ENCODE data around the gene TMEM35B. TPM values are rescaled to one million over a fixed set of nuclear protein-coding genes. Genes with fewer than 3 reads are reported as not detected.
A peak's percentile ranks its signal among the peaks of the same experiment; 100 is the strongest.

Gene TMEM35B
- 20.5 and 22.8 TPM in 2 replicates for total RNA-seq
- long read RNA-seq, transcript TMEM35B-201 (3 exons, 922 nt): major isoform, 27 of 27 reads
- long read RNA-seq, partial matches to known transcripts: 0 of 27 reads
- long read RNA-seq, other reads (novel, unspliced or antisense): 0 of 27 reads

- H3K9me3 Mint-ChIP-seq (ENCODE audit: unreplicated experiment): no peaks in the 10 kb centered on the region
- DNase-seq (ENCODE audit: extremely low spot score, unreplicated experiment): peak; percentile 88
- peaks cover 21% of the 10 kb centered on the region for H3K4me1 Mint-ChIP-seq (ENCODE audit: unreplicated experiment)
- H3K27ac Mint-ChIP-seq (ENCODE audit: unreplicated experiment): peak within 1 kb of the TSS; percentile 94
- H3K4me3 Mint-ChIP-seq (ENCODE audit: unreplicated experiment): peak within 1 kb of the TSS; percentile 94
- TF ChIP-seq CTCF (IDR thresholded peaks at IDR 0.05): no peak
- no peaks in the 10 kb centered on the region for H3K27me3 Mint-ChIP-seq (ENCODE audit: unreplicated experiment)
- H3K36me3 Mint-ChIP-seq (ENCODE audit: unreplicated experiment): peaks cover 16% of the 10 kb centered on the region
Observed at GRCh38 chr1:34984793-34985608, at the start of gene TMEM35B. Gene TMEM35B (minus strand): TSS chr1:34985347. CDS start chr1:34985305, 42 bp downstream.

- no peak for DNase-seq (ENCODE audit: extremely low spot score, unreplicated experiment)
- Mint-ChIP-seq H3K27me3 (ENCODE audit: unreplicated experiment) (peaks cover 4% of the 10 kb centered on the region), H3K4me1 (ENCODE audit: unreplicated experiment) (peaks cover 19% of the 10 kb centered on the region), H3K9me3 (ENCODE audit: unreplicated experiment) (peaks cover 13% of the 10 kb centered on the region), H3K27ac (ENCODE audit: unreplicated experiment) (no peak overlapping the region), H3K36me3 (ENCODE audit: unreplicated experiment) (peaks cover 7% of the 10 kb centered on the region), H3K4me3 (ENCODE audit: unreplicated experiment) (no peak overlapping the region)
- no peak for TF ChIP-seq CTCF (IDR thresholded peaks at IDR 0.05)
Observed at GRCh38 chr1:35033346-35033745, 48.2 kb upstream of the TMEM35B start.

- Mint-ChIP-seq H3K9me3 (ENCODE audit: unreplicated experiment) (peaks cover 13% of the 10 kb centered on the region), H3K27me3 (ENCODE audit: unreplicated experiment) (peaks cover 4% of the 10 kb centered on the region), H3K27ac (ENCODE audit: unreplicated experiment) (no peak overlapping the region), H3K36me3 (ENCODE audit: unreplicated experiment) (peaks cover 10% of the 10 kb centered on the region), H3K4me1 (ENCODE audit: unreplicated experiment) (peaks cover 21% of the 10 kb centered on the region), H3K4me3 (ENCODE audit: unreplicated experiment) (no peak overlapping the region)
- no peak for DNase-seq (ENCODE audit: extremely low spot score, unreplicated experiment)
- TF ChIP-seq CTCF (IDR thresholded peaks at IDR 0.05): no peak
Observed at GRCh38 chr1:35032384-35032739, 47.2 kb upstream of the TMEM35B start.

- Mint-ChIP-seq H3K27ac (ENCODE audit: unreplicated experiment) (peak overlapping the region; percentile 100), H3K36me3 (ENCODE audit: unreplicated experiment) (peaks cover 17% of the 10 kb centered on the region), H3K4me1 (ENCODE audit: unreplicated experiment) (peaks cover 21% of the 10 kb centered on the region), H3K27me3 (ENCODE audit: unreplicated experiment) (peaks cover 4% of the 10 kb centered on the region), H3K4me3 (ENCODE audit: unreplicated experiment) (peak overlapping the region; percentile 100), H3K9me3 (ENCODE audit: unreplicated experiment) (peaks cover 13% of the 10 kb centered on the region)
- no peak for TF ChIP-seq CTCF (IDR thresholded peaks at IDR 0.05)
- no peak for DNase-seq (ENCODE audit: extremely low spot score, unreplicated experiment)
Observed at GRCh38 chr1:35030756-35031446, 45.8 kb upstream of the TMEM35B start.

GRCh38 chr1:35030338-35030737 lies 45.2 kb upstream of the TMEM35B start:
- peaks cover 20% of the 10 kb centered on the region for H3K36me3 Mint-ChIP-seq (ENCODE audit: unreplicated experiment)
- TF ChIP-seq CTCF (IDR thresholded peaks at IDR 0.05): no peak
- DNase-seq (ENCODE audit: extremely low spot score, unreplicated experiment): no peak
- H3K27ac Mint-ChIP-seq (ENCODE audit: unreplicated experiment): peak overlapping the region; percentile 100
- peaks cover 13% of the 10 kb centered on the region for H3K9me3 Mint-ChIP-seq (ENCODE audit: unreplicated experiment)
- H3K27me3 Mint-ChIP-seq (ENCODE audit: unreplicated experiment): peaks cover 1% of the 10 kb centered on the region
- peak overlapping the region; percentile 100 for H3K4me3 Mint-ChIP-seq (ENCODE audit: unreplicated experiment)
- peaks cover 21% of the 10 kb centered on the region for H3K4me1 Mint-ChIP-seq (ENCODE audit: unreplicated experiment)
